CD4-positive, alpha-beta T cell (primary cell): Measurements from ENCODE around the gene SETD4. TPM values are rescaled to one million over a fixed set of nuclear protein-coding genes. Genes with fewer than 3 reads are reported as not detected.
A peak's percentile ranks its signal among the peaks of the same experiment; 100 is the strongest.

Experiments used
- ATAC-seq: fragments of 200-7000 bp; cut with Tn5 transposase; one replicate; pipeline ENCODE4 v1.10.0; 2022; ENCODE audit warnings: mild to moderate bottlenecking; ENCODE audit not compliant: poor library complexity
- CTCF ChIA-PET: fragments of 350-600 bp; sonication (Branson Sonifier 250); formaldehyde crosslinking; loops from one replicate; lab custom pipeline; 2021; ENCODE audit warnings: antibody characterized with exemption, inconsistent platforms; lab: Charles Lee
- POLR2A ChIA-PET: fragments of 350-600 bp; sonication (Branson Sonifier 250); formaldehyde crosslinking; loops from one replicate; lab custom pipeline; 2021; ENCODE audit warnings: antibody characterized with exemption, inconsistent platforms; lab: Charles Lee
- DNase-seq, 14 experiments: peaks; one replicate each; pipeline ENCODE4 v3.0.0-alpha.2; 2013 to 2020; ENCODE audit warnings: mixed read lengths in 2 of 14
- H3K27ac ChIP-seq, 2 donors: one replicate each; pipeline versions ENCODE4 v1.5.1 to v1.7.0; 2013; ENCODE audit warnings: low read length in 2 of 2, low read depth in 1 of 2, mild to moderate bottlenecking in 1 of 2
- H3K27me3 ChIP-seq, 2 experiments: 1 replicate in 1 of 2; 2 replicates in 1 of 2; pipeline versions ENCODE4 v1.6.1 to v1.7.0; 2013; ENCODE audit warnings: low read length in 2 of 2, control low read depth in 1 of 2, mild to moderate bottlenecking in 1 of 2, moderate library complexity in 1 of 2; ENCODE audit not compliant: insufficient read depth in 2 of 2, control insufficient read depth in 1 of 2
- H3K36me3 ChIP-seq: one replicate; pipeline ENCODE4 v1.6.1; 2013; ENCODE audit warnings: low read length, control low read depth; ENCODE audit not compliant: insufficient read depth
- H3K4me1 ChIP-seq: one replicate; pipeline ENCODE4 v1.6.1; 2013; ENCODE audit warnings: low read length, control low read depth; ENCODE audit not compliant: insufficient read depth
- H3K4me3 ChIP-seq: one replicate; pipeline ENCODE4 v1.5.1; 2013; ENCODE audit warnings: mild to moderate bottlenecking, low read length, moderate library complexity
- H3K9me3 ChIP-seq, 2 experiments: 1 replicate in 1 of 2; 2 replicates in 1 of 2; pipeline versions ENCODE4 v1.6.1 to v1.7.0; 2013; ENCODE audit warnings: low read length in 2 of 2, mild to moderate bottlenecking in 2 of 2, control low read depth in 1 of 2, moderate library complexity in 1 of 2; ENCODE audit not compliant: control insufficient read depth in 1 of 2, insufficient read depth in 1 of 2
- H3K27ac Mint-ChIP-seq: one replicate; pipeline ENCODE4 v1.8.0; 2020; ENCODE audit warnings: mixed read lengths
- H3K27me3 Mint-ChIP-seq: one replicate; pipeline ENCODE4 v1.8.0; 2021; ENCODE audit warnings: mixed read lengths
- H3K36me3 Mint-ChIP-seq: one replicate; pipeline ENCODE4 v1.8.0; 2021; ENCODE audit warnings: low read depth, mixed read lengths
- H3K4me1 Mint-ChIP-seq: one replicate; pipeline ENCODE4 v1.8.0; 2021; ENCODE audit warnings: low read depth, mixed read lengths
- H3K4me3 Mint-ChIP-seq: one replicate; pipeline ENCODE4 v1.8.0; 2020; ENCODE audit warnings: mild to moderate bottlenecking, mixed read lengths
- H3K9me3 Mint-ChIP-seq: one replicate; pipeline ENCODE4 v1.8.0; 2020; ENCODE audit warnings: mixed read lengths
- intact Hi-C, 2 experiments: fragments of 100-400 bp; cut with DNase I in 1 of 2; cut with micrococcal nuclease in 1 of 2; formaldehyde crosslinking; loops; one replicate each; pipeline versions ENCODE4 v1.15.1 to v1.9.0; 2023 to 2025; cut with DNase I, micrococcal nuclease
- total RNA-seq, 174 experiments: library from RNA in 2 of 174; stranded (reverse) in 2 of 174; gene quantifications; one replicate each; pipeline ENCODE4 v1.2.3 and lab custom pipeline; 2021 to 2026
- TF ChIP-seq, protein P1 (sequence below): fragments of 200-600 bp; IDR thresholded peaks from one replicate; pipeline ENCODE4 v1.8.0; 2022; ENCODE audit warnings: antibody characterized with exemption, mild to moderate bottlenecking

Gene SETD4
- total RNA-seq, 2 experiments from 2014 or later: 10.8 to 12.3 TPM

DNA sequence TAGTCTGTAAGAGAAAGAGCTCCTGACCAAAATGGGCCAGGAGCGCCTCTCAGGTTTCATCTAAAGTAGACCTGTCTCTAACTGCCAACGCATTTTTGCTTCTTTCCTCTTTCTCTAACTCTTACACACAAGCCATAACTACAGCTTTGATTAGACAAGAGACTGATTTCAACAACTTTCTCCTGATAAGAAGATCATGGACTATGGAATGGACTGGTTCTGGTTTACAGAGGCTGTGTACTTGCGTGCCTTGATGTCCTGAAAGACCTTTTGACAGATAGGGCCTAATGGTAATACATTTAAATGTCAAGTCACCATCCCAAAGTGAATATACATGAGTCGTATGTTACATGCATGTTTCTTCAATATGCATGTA lies 3.7 kb upstream of the SETD4 start:
- peaks cover 5 to 6% of the 10 kb centered on the region in 2 experiments for H3K9me3 ChIP-seq
- no peak overlapping the region for H3K4me3 ChIP-seq
- H3K36me3 Mint-ChIP-seq: peaks cover 12% of the 10 kb centered on the region
- intact Hi-C loops: loop anchor here in 1 of 2 experiments (5.0 kb wide), 1 partner anchor 258 kb away; the partner anchor contains the start of gene MORC3
- H3K27me3 Mint-ChIP-seq: no peaks in the 10 kb centered on the region
- no peak for DNase-seq
- peaks cover 4% of the 10 kb centered on the region for H3K9me3 Mint-ChIP-seq
- H3K4me3 Mint-ChIP-seq: peak overlapping the region; percentile 25
- no peak overlapping the region for H3K27ac Mint-ChIP-seq
- H3K27ac ChIP-seq: no peak overlapping the region
- ChIA-PET CTCF (no interaction called here), POLR2A (no interaction called here)
- peaks cover 15% of the 10 kb centered on the region for H3K4me1 Mint-ChIP-seq
- peaks cover 17% of the 10 kb centered on the region for H3K4me1 ChIP-seq
- TF ChIP-seq, protein P1, sequence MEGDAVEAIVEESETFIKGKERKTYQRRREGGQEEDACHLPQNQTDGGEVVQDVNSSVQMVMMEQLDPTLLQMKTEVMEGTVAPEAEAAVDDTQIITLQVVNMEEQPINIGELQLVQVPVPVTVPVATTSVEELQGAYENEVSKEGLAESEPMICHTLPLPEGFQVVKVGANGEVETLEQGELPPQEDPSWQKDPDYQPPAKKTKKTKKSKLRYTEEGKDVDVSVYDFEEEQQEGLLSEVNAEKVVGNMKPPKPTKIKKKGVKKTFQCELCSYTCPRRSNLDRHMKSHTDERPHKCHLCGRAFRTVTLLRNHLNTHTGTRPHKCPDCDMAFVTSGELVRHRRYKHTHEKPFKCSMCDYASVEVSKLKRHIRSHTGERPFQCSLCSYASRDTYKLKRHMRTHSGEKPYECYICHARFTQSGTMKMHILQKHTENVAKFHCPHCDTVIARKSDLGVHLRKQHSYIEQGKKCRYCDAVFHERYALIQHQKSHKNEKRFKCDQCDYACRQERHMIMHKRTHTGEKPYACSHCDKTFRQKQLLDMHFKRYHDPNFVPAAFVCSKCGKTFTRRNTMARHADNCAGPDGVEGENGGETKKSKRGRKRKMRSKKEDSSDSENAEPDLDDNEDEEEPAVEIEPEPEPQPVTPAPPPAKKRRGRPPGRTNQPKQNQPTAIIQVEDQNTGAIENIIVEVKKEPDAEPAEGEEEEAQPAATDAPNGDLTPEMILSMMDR: no peak
- no peak for ATAC-seq
- H3K36me3 ChIP-seq: no peaks in the 10 kb centered on the region
- no peaks in the 10 kb centered on the region for H3K27me3 ChIP-seq

- Mint-ChIP-seq H3K4me3 (peak overlapping the region; percentile 25), H3K4me1 (peaks cover 12% of the 10 kb centered on the region), H3K36me3 (peaks cover 14% of the 10 kb centered on the region), H3K27me3 (no peaks in the 10 kb centered on the region), H3K9me3 (no peaks in the 10 kb centered on the region), H3K27ac (no peak overlapping the region)
- no peak overlapping the region for H3K27ac ChIP-seq
- peaks cover 17% of the 10 kb centered on the region for H3K4me1 ChIP-seq
- H3K9me3 ChIP-seq: peaks cover 3 to 5% of the 10 kb centered on the region in 2 experiments
- ChIA-PET CTCF (no interaction called here), POLR2A (no interaction called here)
- no peaks in the 10 kb centered on the region for H3K36me3 ChIP-seq
- H3K27me3 ChIP-seq: no peaks in the 10 kb centered on the region
- TF ChIP-seq, protein P1: no peak
- ATAC-seq: no peak
- no peak for DNase-seq
- no peak overlapping the region for H3K4me3 ChIP-seq
- intact Hi-C loops: loop anchor here in 1 of 2 experiments (5.0 kb wide), 1 partner anchor 259 kb away; the partner anchor contains the start of gene MORC3
These were observed 3.2 kb upstream of the SETD4 start for GRCh38 chr21:36063375-36064084.

DNA sequence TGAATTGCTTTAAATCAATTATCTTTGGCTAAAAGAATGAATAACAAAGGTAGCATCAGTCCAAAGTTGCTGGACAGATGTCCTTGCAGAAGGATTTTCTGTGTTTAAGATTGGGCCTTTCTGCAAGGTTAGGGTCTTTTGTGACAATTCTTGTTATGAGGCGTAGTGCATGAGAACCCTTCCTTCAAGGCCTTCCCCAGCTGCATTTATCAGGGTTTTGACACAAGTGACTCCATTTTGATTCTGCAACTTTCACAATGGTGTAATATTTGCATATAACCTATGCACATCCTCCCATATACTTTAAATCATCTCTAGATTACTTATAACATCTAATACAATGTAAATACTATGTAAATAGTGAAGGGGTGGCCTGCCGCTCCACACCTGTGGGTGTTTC lies 1.1 kb upstream of the SETD4 start:
- no peak overlapping the region for H3K4me3 ChIP-seq
- intact Hi-C loops: loop anchor here in 1 of 2 experiments (2.0 to 5.0 kb wide), 2 partner anchors 53 to 261 kb away; partner anchors contain the start of gene MORC3
- no peak for DNase-seq
- H3K9me3 Mint-ChIP-seq: no peaks in the 10 kb centered on the region
- ChIA-PET POLR2A (no interaction called here), CTCF (no interaction called here)
- no peak overlapping the region for H3K27ac ChIP-seq
- peak overlapping the region; percentile 97 for H3K27ac Mint-ChIP-seq
- H3K9me3 ChIP-seq: no peaks in the 10 kb centered on the region
- peaks cover 20% of the 10 kb centered on the region for H3K4me1 ChIP-seq
- no peaks in the 10 kb centered on the region for H3K27me3 ChIP-seq
- H3K4me1 Mint-ChIP-seq: peaks cover 21% of the 10 kb centered on the region
- H3K36me3 ChIP-seq: peaks cover 20% of the 10 kb centered on the region
- peaks cover 32% of the 10 kb centered on the region for H3K36me3 Mint-ChIP-seq
- H3K4me3 Mint-ChIP-seq: peak overlapping the region; percentile 96
- TF ChIP-seq, protein P1: no peak
- no peak for ATAC-seq
- no peaks in the 10 kb centered on the region for H3K27me3 Mint-ChIP-seq
